Measurements from ENCODE around the gene CDK18. TPM values are rescaled to one million over a fixed set of nuclear protein-coding genes. Genes with fewer than 3 reads are reported as not detected.

The CDK18 gene
- total RNA-seq, 1 donor from 2014 or later: 17.8 TPM

DNA sequence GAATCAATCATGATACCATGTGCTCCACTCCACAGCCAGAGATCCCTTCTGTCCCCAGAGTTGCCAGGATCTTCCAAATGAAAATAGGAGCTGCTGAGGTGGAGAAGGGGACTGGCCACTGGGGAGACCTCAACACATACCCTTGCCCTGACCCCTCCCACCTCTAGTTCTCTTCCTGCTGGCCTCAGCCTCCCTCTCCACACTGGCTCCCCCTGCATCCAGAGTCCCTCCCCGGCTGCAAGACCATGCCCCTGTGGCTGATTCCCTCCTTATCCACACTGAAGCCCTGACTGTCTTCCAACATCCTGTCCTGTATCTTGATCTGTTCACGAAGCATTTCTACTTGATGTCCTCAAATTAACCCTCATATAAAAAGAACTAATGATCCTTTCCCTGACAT is 21.1 kb upstream of the CDK18 start:
- DNase-seq (ENCODE audit: low read depth): no peak
- no peaks in the 10 kb centered on the region for H3K9me3 Mint-ChIP-seq (ENCODE audit: unreplicated experiment)
- H3K27ac Mint-ChIP-seq (ENCODE audit: unreplicated experiment): no peak overlapping the region
- peaks cover 59% of the 10 kb centered on the region for H3K27me3 Mint-ChIP-seq (ENCODE audit: low read depth, unreplicated experiment)
- peaks cover 21% of the 10 kb centered on the region for H3K27me3 ChIP-seq (ENCODE audit: insufficient read depth, low read length)
- no peak for FAIRE-seq
- H3K79me2 ChIP-seq (ENCODE audit: insufficient read depth, low read length): no peaks in the 10 kb centered on the region
- H3K9me3 ChIP-seq (ENCODE audit: insufficient read depth, low read depth, low read length): no peaks in the 10 kb centered on the region
- H3K27ac ChIP-seq (ENCODE audit: low read depth, low read length): no peak overlapping the region
- no peak overlapping the region for H3K9ac ChIP-seq (ENCODE audit: low read length)
- no peak overlapping the region for H2AFZ ChIP-seq (ENCODE audit: low read depth, low read length)
- H3K4me1 Mint-ChIP-seq (ENCODE audit: low read depth, unreplicated experiment): no peaks in the 10 kb centered on the region
- H4K20me1 ChIP-seq (ENCODE audit: insufficient read depth, low read length): no peaks in the 10 kb centered on the region
- no peak overlapping the region for H3K4me3 ChIP-seq (ENCODE audit: insufficient read depth, low read depth, low read length)
- no peaks in the 10 kb centered on the region for H3K36me3 Mint-ChIP-seq (ENCODE audit: low read depth, unreplicated experiment)
- no peak overlapping the region for H3K4me3 Mint-ChIP-seq (ENCODE audit: unreplicated experiment)
- no peak overlapping the region for H3K4me2 ChIP-seq (ENCODE audit: low read length)
- no peak for TF ChIP-seq EZH2 (IDR thresholded peaks at IDR 0.05; ENCODE audit: insufficient read depth, low read length)
- TF ChIP-seq CTCF (IDR thresholded peaks at IDR 0.05; ENCODE audit: insufficient read depth, low read depth, low read length): no peak
- H3K36me3 ChIP-seq (ENCODE audit: insufficient read depth, low read length): no peaks in the 10 kb centered on the region
- H3K4me1 ChIP-seq (ENCODE audit: insufficient read depth, low read length): peaks cover 5% of the 10 kb centered on the region

DNA sequence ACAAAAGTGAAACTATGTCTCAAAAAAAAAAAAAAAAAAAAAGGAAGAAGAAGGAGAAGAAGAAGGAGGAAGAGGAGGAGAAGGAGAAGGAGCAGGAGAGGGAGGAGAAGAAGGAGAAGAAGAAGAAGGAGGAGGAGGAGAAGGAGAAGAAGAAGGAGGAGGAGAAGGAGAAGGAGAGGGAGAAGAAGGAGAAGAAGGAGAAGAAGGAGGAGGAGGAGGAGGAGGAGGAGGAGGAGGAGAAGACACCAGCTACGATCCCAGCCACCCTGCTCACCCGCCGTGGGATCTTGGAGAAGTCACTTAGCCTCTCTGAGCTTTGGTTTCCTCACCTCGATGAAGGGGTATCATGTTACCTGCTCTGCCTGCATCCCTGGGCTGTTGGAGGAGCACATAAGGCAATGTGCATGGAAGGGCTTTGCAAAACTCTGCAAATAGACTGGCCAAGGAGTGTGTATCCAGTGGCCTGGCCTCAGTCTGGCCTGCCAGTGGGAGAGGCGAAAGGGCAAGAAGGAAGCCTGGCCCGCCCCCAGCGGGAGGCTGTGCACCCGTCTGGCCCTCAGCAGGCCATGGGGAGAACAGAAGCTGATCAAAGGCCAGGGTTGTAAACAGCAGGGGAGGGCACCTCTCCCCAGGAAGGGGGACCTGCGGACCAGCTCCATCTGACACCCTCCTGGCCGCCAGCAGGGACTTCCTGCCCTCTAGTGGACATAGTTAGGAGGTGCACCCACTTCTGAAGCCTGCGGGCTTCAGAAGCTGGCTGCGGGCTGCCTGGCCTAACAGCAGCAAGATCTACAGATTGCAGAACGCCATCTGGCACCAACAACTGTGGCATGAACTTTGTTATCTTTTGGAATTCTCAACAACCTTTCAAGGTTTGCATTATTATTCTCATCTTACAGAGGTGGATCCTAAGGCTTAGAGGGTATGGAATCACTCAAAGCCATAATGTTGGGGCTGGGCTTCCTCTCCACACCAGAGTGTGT is 19.2 kb upstream of the CDK18 start:
- Histone ChIP-seq H3K36me3 (ENCODE audit: insufficient read depth, low read length) (no peaks in the 10 kb centered on the region), H3K4me2 (ENCODE audit: low read length) (no peak overlapping the region), H4K20me1 (ENCODE audit: insufficient read depth, low read length) (no peaks in the 10 kb centered on the region), H3K9me3 (ENCODE audit: insufficient read depth, low read depth, low read length) (no peaks in the 10 kb centered on the region), H2AFZ (ENCODE audit: low read depth, low read length) (no peak overlapping the region), H3K27me3 (ENCODE audit: insufficient read depth, low read length) (peaks cover 23% of the 10 kb centered on the region), H3K4me1 (ENCODE audit: insufficient read depth, low read length) (peaks cover 5% of the 10 kb centered on the region), H3K79me2 (ENCODE audit: insufficient read depth, low read length) (no peaks in the 10 kb centered on the region), H3K4me3 (ENCODE audit: insufficient read depth, low read depth, low read length) (no peak overlapping the region), H3K9ac (ENCODE audit: low read length) (no peak overlapping the region), H3K27ac (ENCODE audit: low read depth, low read length) (no peak overlapping the region)
- FAIRE-seq: no peak
- Mint-ChIP-seq H3K4me3 (ENCODE audit: unreplicated experiment) (no peak overlapping the region), H3K36me3 (ENCODE audit: low read depth, unreplicated experiment) (no peaks in the 10 kb centered on the region), H3K9me3 (ENCODE audit: unreplicated experiment) (no peaks in the 10 kb centered on the region), H3K27me3 (ENCODE audit: low read depth, unreplicated experiment) (peaks cover 57% of the 10 kb centered on the region), H3K4me1 (ENCODE audit: low read depth, unreplicated experiment) (peaks cover 4% of the 10 kb centered on the region), H3K27ac (ENCODE audit: unreplicated experiment) (peak overlapping the region; percentile 1)
- TF ChIP-seq EZH2 (IDR thresholded peaks at IDR 0.05; ENCODE audit: insufficient read depth, low read length) (no peak), CTCF (IDR thresholded peaks at IDR 0.05; ENCODE audit: insufficient read depth, low read depth, low read length) (peak; percentile 84)
- DNase-seq (ENCODE audit: low read depth): peak; percentile 24

GRCh38 chr1:205486258-205486657 is 18.2 kb upstream of the CDK18 start:
- FAIRE-seq: no peak
- no peaks in the 10 kb centered on the region for H3K36me3 ChIP-seq (ENCODE audit: insufficient read depth, low read length)
- H3K27me3 ChIP-seq (ENCODE audit: insufficient read depth, low read length): peaks cover 21% of the 10 kb centered on the region
- Mint-ChIP-seq H3K4me3 (ENCODE audit: unreplicated experiment) (no peak overlapping the region), H3K4me1 (ENCODE audit: low read depth, unreplicated experiment) (peaks cover 6% of the 10 kb centered on the region), H3K36me3 (ENCODE audit: low read depth, unreplicated experiment) (no peaks in the 10 kb centered on the region), H3K27me3 (ENCODE audit: low read depth, unreplicated experiment) (peaks cover 52% of the 10 kb centered on the region), H3K9me3 (ENCODE audit: unreplicated experiment) (no peaks in the 10 kb centered on the region), H3K27ac (ENCODE audit: unreplicated experiment) (no peak overlapping the region)
- no peaks in the 10 kb centered on the region for H3K79me2 ChIP-seq (ENCODE audit: insufficient read depth, low read length)
- no peak overlapping the region for H3K27ac ChIP-seq (ENCODE audit: low read depth, low read length)
- H2AFZ ChIP-seq (ENCODE audit: low read depth, low read length): no peak overlapping the region
- TF ChIP-seq CTCF (IDR thresholded peaks at IDR 0.05; ENCODE audit: insufficient read depth, low read depth, low read length): no peak
- no peak for TF ChIP-seq EZH2 (IDR thresholded peaks at IDR 0.05; ENCODE audit: insufficient read depth, low read length)
- H3K4me1 ChIP-seq (ENCODE audit: insufficient read depth, low read length): peaks cover 5% of the 10 kb centered on the region
- H3K4me3 ChIP-seq (ENCODE audit: insufficient read depth, low read depth, low read length): no peak overlapping the region
- H4K20me1 ChIP-seq (ENCODE audit: insufficient read depth, low read length): no peaks in the 10 kb centered on the region
- DNase-seq (ENCODE audit: low read depth): no peak
- no peak overlapping the region for H3K4me2 ChIP-seq (ENCODE audit: low read length)
- H3K9ac ChIP-seq (ENCODE audit: low read length): no peak overlapping the region
- no peaks in the 10 kb centered on the region for H3K9me3 ChIP-seq (ENCODE audit: insufficient read depth, low read depth, low read length)

Measured in astrocyte (in vitro differentiated cells and primary cell).